HS-5 (cell line): ENCODE measurements around the gene NBEA.

Source experiments
- DNase-seq: peaks from one replicate; pipeline ENCODE4 v3.0.0-alpha.2; 2012; ENCODE audit warnings: low read depth

Gene NBEA

GRCh38 chr13:35711909-35712308 is 769.8 kb downstream of the NBEA start:
- DNase-seq = no peak

GRCh38 chr13:35712907-35713761 is 771.1 kb downstream of the NBEA start:
- DNase-seq = peak; percentile 32

- no peak for DNase-seq
Measured at GRCh38 chr13:35714121-35714520, 772.1 kb downstream of the NBEA start.

- no peak for DNase-seq
Measured at GRCh38 chr13:35714588-35715377, 772.7 kb downstream of the NBEA start.

- DNase-seq = no peak
Measured at GRCh38 chr13:35716186-35716585, 774.1 kb downstream of the NBEA start.

- no peak for DNase-seq
Measured at GRCh38 chr13:35716729-35717128, 774.7 kb downstream of the NBEA start.

GRCh38 chr13:35718084-35718483 is 776.0 kb downstream of the NBEA start:
- DNase-seq = no peak

GRCh38 chr13:35720290-35720689 is 778.2 kb downstream of the NBEA start:
- no peak for DNase-seq

GRCh38 chr13:35720690-35721554 is 778.9 kb downstream of the NBEA start:
- no peak for DNase-seq
